MM.1S (cell line): ENCODE measurements around the gene APEH.

Source experiments
- CTCF ChIP-seq: fragments of 300-600 bp; sonication (generic); IDR thresholded peaks from 2 replicates; pipeline ENCODE4 v1.5.1; 2016; ENCODE audit warnings: antibody characterized with exemption, low read length, mixed read lengths
- EZH2phosphoT487 ChIP-seq: fragments of 300-600 bp; sonication (generic); IDR thresholded peaks from 2 replicates; pipeline ENCODE4 v1.6.1; 2018; ENCODE audit warnings: antibody characterized with exemption, low read length

DNA sequence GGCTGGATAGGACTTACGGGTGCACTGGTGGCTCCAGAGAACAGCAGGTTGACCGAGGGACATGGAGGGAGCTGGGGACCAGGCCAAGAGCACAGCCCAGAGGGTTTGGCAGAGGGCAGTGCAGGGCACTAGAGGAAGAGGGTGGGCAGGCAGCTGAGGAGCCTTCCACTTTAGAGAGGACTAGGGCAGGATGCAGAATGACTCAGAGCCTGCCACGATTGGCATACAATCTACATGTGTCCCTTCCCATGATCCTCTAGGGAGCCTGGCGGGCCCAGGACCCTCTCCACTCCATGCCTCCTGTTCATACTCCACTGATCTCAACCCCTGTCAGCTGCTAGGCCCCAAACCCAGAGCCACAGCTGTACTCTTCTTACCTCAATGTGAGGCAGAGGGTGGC lies 14.4 kb upstream of the APEH start:
- TF ChIP-seq EZH2phosphoT487 (no peak), CTCF (no peak)
